Neural cell (in vitro differentiated cells): Measurements from ENCODE around the gene PARD6A.

Source experiments
- EP300 ChIP-seq: fragments of 450-650 bp; conservative IDR thresholded peaks from 2 replicates; pipeline ENCODE4 v1.6.1; 2014; ENCODE audit warnings: antibody characterized with exemption, mild to moderate bottlenecking, moderate library complexity; ENCODE audit not compliant: poor library complexity, severe bottlenecking
- EZH2 ChIP-seq: fragments of 200-600, 300-800 bp; shearing (Covaris generic), sonication (generic); IDR thresholded peaks from 2 replicates; pipeline ENCODE4 v1.6.1; 2014; ENCODE audit warnings: antibody characterized with exemption, low read length, borderline replicate concordance, mild to moderate bottlenecking; ENCODE audit not compliant: insufficient read depth, poor library complexity, severe bottlenecking
- POLR2AphosphoS5 ChIP-seq: IDR thresholded peaks from 2 replicates; pipeline ENCODE4 v1.6.1; 2012

GRCh38 chr16:67650023-67650422 lies 10.7 kb upstream of the PARD6A start:
- no peak for TF ChIP-seq POLR2AphosphoS5
- no peak for TF ChIP-seq EP300
- TF ChIP-seq EZH2 = no peak
